HepG2 (cell line): ENCODE results near the gene GCG. TPM values are rescaled to one million over a fixed set of nuclear protein-coding genes. Genes with fewer than 3 reads are reported as not detected.
A peak's percentile ranks its signal among the peaks of the same experiment; 100 is the strongest.

Source experiments
- GATAD2A ChIP-seq: IDR thresholded peaks from 2 replicates; pipeline ENCODE4 v1.6.1; 2016
- HDAC1 ChIP-seq: sonication (generic); formaldehyde crosslinking; IDR thresholded peaks from 2 replicates; pipeline ENCODE4 v1.5.1; 2020; ENCODE audit warnings: mild to moderate bottlenecking, missing genetic modification reagents
- ISL2 ChIP-seq: sonication (generic); formaldehyde crosslinking; IDR thresholded peaks from 2 replicates; pipeline ENCODE4 v1.5.0; 2020; ENCODE audit warnings: missing genetic modification reagents
- KDM1A ChIP-seq: IDR thresholded peaks from 2 replicates; pipeline ENCODE4 v1.6.1; 2016; ENCODE audit warnings: missing compliant biosample characterization
- MBNL3 ChIP-seq: fragments of 250-450 bp; sonication (Bioruptor Pico); conservative IDR thresholded peaks from 2 replicates; pipeline ENCODE4 v1.8.0; 2022; ENCODE audit warnings: mild to moderate bottlenecking, inconsistent platforms
- NFRKB ChIP-seq: fragments of 450-650 bp; IDR thresholded peaks from 2 replicates; pipeline ENCODE4 v1.6.1; 2017
- SMC3 ChIP-seq: IDR thresholded peaks from 2 replicates; pipeline ENCODE4 v1.6.1; 2011; ENCODE audit warnings: low read length, improper control_type of control experiment
- ZNF101 ChIP-seq: sonication (generic); formaldehyde crosslinking; IDR thresholded peaks from 2 replicates; pipeline ENCODE4 v1.4.0; 2020; ENCODE audit warnings: mild to moderate bottlenecking, low read depth, missing genetic modification reagents, borderline replicate concordance
- ZNF644 ChIP-seq: IDR thresholded peaks from 2 replicates; pipeline ENCODE4 v1.6.1; 2016; ENCODE audit warnings: low read depth
- ZNF709 ChIP-seq: sonication (generic); formaldehyde crosslinking; IDR thresholded peaks from 2 replicates; pipeline ENCODE4 v1.5.0; 2020; ENCODE audit warnings: mild to moderate bottlenecking, missing genetic modification reagents
- ZSCAN31 ChIP-seq: sonication (generic); formaldehyde crosslinking; IDR thresholded peaks from 2 replicates; pipeline ENCODE4 v1.5.0; 2020; ENCODE audit warnings: low read depth, mild to moderate bottlenecking, missing genetic modification reagents
- ZSCAN9 ChIP-seq: IDR thresholded peaks from 2 replicates; pipeline ENCODE4 v1.6.1; 2016; ENCODE audit warnings: borderline replicate concordance
- polyA plus RNA-seq, 8 experiments: library from polyadenylated mRNA; depleted of rRNA in 3 of 8; stranded (reverse) in 7 of 8; unstranded in 1 of 8; fragments of >200 nt; fragmentation: Illumina TruSeq in 4 of 8; extraction: Trizol in 4 of 8; gene quantifications; 2 replicates each; pipeline versions ENCODE4 v1.2.1 to v1.2.3, GENCODE V29; 2011 to 2016; ENCODE audit warnings: low read depth in 4 of 8, missing spikeins in 1 of 8, mixed read lengths in 1 of 8; ENCODE audit not compliant: insufficient read depth in 1 of 8
- total RNA-seq, 5 experiments: library from RNA; depleted of rRNA; stranded (reverse); fragments of >200 nt; fragmentation: Illumina TruSeq; extraction: Trizol; gene quantifications; 2 replicates each; pipeline ENCODE4 v1.2.3, GENCODE V29; 2016; ENCODE audit warnings: low read depth in 1 of 5
- TF ChIP-seq, protein P1 (sequence below), 2 experiments: fragments of 450-650 bp in 1 of 2; sonication (generic) in 1 of 2; formaldehyde crosslinking; IDR thresholded peaks; 2 replicates each; pipeline versions ENCODE4 v1.5.0 to v1.8.0; 2020 to 2022; ENCODE audit warnings: mild to moderate bottlenecking in 1 of 2, missing genetic modification reagents in 1 of 2
- TF ChIP-seq, protein P2 (sequence below): IDR thresholded peaks from 2 replicates; pipeline ENCODE4 v1.6.1; 2016; ENCODE audit warnings: low read depth, missing genetic modification reagents, missing compliant biosample characterization
- TF ChIP-seq, protein P3 (sequence below), 2 experiments: sonication (generic) in 1 of 2; formaldehyde crosslinking in 1 of 2; IDR thresholded peaks; 2 replicates each; pipeline versions ENCODE4 v1.4.0 to v1.6.1; 2018 to 2020; ENCODE audit warnings: missing genetic modification reagents in 2 of 2, borderline replicate concordance in 1 of 2, low read depth in 1 of 2, mild to moderate bottlenecking in 1 of 2, missing biosample characterization in 1 of 2
- TF ChIP-seq, protein P4 (sequence below): IDR thresholded peaks from 2 replicates; pipeline ENCODE4 v1.6.1; 2016; ENCODE audit warnings: missing biosample characterization, missing genetic modification reagents, low read depth
- TF ChIP-seq, protein P5 (sequence below): IDR thresholded peaks from 2 replicates; pipeline ENCODE4 v1.6.1; 2018; ENCODE audit warnings: missing genetic modification reagents, mild to moderate bottlenecking, missing compliant biosample characterization

The GCG gene
- total and polyA plus RNA-seq, 2 of the 13 experiments (the other 11 are each of a cell fraction or from before 2014, with no cell fraction given): not detected

DNA sequence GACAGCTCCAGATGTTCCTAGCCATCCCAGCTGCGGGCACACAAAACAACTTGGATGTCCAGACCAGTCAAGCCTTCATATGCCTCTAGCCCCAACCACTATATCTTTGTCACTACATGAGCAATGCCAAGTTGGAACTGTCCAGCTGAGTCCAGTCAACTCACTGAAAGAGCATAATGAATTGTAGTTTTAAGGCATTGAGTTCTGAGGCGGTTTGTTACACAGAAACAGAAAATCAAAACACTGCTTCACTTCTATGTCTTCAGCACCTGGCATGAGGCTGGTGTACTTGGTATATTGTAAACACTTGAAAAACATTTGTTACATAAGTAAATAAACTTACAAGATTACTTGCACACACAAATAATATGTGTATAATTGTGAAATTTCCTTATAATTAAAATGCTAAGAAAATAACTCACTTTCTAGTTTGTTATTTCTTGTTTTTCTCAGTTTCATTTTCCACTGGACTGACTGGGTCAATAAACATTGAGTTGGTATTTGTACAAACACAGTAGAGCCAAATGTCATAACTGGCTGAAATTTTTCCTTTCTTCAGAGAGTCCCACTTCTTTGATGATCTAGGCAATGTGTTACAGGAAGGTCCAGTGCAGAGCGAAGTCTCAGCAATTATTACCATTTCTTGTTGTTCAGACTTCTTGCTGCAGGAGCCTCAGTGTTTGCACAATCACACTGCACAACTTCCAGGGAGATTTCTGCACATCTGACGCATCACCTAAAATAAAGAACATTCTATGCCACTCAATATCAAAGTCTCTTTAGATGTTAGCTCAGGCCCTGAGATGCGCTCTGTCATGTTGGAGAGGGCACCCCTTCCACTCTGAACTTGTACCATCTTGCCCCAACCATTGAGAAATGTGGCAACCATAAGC is 39.8 kb downstream of the GCG start (continued):
- TF ChIP-seq, protein P1, sequence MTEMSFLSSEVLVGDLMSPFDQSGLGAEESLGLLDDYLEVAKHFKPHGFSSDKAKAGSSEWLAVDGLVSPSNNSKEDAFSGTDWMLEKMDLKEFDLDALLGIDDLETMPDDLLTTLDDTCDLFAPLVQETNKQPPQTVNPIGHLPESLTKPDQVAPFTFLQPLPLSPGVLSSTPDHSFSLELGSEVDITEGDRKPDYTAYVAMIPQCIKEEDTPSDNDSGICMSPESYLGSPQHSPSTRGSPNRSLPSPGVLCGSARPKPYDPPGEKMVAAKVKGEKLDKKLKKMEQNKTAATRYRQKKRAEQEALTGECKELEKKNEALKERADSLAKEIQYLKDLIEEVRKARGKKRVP (CRISPR knock-in tag; IDR thresholded peaks at IDR 0.05): peak in 1 of 2 experiments; percentile 66; a peak in 2 of 4 replicates
- TF ChIP-seq ZNF644 (CRISPR knock-in tag) (peak; percentile 75), MBNL3 (CRISPR knock-in tag) (no peak), NFRKB (no peak), ZSCAN31 (no peak), SMC3 (peak; percentile 32; the same call in 1 of the 2 replicates), HDAC1 (CRISPR knock-in tag) (0 out of 2 replicates have a peak, but pooled peaks have one; percentile 19), ZSCAN9 (peak; percentile 41; the same call in 1 of the 2 replicates), GATAD2A (CRISPR knock-in tag) (peak; percentile 97), ISL2 (peak; percentile 87), ZNF709 (CRISPR knock-in tag) (0 out of 2 replicates have a peak, but pooled peaks have one; percentile 16), KDM1A (CRISPR knock-in tag) (peak; percentile 43; the same call in 1 of the 2 replicates), ZNF101 (CRISPR knock-in tag) (no peak)
- TF ChIP-seq, protein P2, sequence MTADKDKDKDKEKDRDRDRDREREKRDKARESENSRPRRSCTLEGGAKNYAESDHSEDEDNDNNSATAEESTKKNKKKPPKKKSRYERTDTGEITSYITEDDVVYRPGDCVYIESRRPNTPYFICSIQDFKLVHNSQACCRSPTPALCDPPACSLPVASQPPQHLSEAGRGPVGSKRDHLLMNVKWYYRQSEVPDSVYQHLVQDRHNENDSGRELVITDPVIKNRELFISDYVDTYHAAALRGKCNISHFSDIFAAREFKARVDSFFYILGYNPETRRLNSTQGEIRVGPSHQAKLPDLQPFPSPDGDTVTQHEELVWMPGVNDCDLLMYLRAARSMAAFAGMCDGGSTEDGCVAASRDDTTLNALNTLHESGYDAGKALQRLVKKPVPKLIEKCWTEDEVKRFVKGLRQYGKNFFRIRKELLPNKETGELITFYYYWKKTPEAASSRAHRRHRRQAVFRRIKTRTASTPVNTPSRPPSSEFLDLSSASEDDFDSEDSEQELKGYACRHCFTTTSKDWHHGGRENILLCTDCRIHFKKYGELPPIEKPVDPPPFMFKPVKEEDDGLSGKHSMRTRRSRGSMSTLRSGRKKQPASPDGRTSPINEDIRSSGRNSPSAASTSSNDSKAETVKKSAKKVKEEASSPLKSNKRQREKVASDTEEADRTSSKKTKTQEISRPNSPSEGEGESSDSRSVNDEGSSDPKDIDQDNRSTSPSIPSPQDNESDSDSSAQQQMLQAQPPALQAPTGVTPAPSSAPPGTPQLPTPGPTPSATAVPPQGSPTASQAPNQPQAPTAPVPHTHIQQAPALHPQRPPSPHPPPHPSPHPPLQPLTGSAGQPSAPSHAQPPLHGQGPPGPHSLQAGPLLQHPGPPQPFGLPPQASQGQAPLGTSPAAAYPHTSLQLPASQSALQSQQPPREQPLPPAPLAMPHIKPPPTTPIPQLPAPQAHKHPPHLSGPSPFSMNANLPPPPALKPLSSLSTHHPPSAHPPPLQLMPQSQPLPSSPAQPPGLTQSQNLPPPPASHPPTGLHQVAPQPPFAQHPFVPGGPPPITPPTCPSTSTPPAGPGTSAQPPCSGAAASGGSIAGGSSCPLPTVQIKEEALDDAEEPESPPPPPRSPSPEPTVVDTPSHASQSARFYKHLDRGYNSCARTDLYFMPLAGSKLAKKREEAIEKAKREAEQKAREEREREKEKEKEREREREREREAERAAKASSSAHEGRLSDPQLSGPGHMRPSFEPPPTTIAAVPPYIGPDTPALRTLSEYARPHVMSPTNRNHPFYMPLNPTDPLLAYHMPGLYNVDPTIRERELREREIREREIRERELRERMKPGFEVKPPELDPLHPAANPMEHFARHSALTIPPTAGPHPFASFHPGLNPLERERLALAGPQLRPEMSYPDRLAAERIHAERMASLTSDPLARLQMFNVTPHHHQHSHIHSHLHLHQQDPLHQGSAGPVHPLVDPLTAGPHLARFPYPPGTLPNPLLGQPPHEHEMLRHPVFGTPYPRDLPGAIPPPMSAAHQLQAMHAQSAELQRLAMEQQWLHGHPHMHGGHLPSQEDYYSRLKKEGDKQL: peak; percentile 63; the same call in 1 of the 2 replicates
- TF ChIP-seq, protein P3, sequence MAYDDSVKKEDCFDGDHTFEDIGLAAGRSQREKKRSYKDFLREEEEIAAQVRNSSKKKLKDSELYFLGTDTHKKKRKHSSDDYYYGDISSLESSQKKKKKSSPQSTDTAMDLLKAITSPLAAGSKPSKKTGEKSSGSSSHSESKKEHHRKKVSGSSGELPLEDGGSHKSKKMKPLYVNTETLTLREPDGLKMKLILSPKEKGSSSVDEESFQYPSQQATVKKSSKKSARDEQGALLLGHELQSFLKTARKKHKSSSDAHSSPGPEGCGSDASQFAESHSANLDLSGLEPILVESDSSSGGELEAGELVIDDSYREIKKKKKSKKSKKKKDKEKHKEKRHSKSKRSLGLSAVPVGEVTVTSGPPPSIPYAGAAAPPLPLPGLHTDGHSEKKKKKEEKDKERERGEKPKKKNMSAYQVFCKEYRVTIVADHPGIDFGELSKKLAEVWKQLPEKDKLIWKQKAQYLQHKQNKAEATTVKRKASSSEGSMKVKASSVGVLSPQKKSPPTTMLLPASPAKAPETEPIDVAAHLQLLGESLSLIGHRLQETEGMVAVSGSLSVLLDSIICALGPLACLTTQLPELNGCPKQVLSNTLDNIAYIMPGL (CRISPR knock-in tag; IDR thresholded peaks at IDR 0.05; ENCODE audit: borderline replicate concordance in 1 of 2, low read depth in 1 of 2): 0 out of 4 replicates have a peak, but pooled peaks of 1 of the 2 experiments have one; percentile 31
- TF ChIP-seq, protein P4, sequence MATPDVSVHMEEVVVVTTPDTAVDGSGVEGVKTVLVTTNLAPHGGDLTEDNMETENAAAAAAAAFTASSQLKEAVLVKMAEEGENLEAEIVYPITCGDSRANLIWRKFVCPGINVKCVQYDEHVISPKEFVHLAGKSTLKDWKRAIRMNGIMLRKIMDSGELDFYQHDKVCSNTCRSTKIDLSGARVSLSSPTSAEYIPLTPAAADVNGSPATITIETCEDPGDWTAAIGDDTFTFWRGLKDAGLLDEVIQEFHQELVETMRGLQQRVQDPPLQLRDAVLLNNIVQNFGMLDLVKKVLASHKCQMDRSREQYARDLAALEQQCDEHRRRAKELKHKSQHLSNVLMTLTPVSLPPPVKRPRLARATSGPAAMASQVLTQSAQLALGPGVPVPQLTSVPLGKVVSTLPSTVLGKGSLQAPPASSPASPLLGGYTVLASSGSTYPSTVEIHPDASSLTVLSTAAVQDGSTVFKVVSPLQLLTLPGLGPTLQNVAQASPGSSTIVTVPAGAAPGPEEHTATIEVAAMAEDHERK: no peak
- TF ChIP-seq, protein P5, sequence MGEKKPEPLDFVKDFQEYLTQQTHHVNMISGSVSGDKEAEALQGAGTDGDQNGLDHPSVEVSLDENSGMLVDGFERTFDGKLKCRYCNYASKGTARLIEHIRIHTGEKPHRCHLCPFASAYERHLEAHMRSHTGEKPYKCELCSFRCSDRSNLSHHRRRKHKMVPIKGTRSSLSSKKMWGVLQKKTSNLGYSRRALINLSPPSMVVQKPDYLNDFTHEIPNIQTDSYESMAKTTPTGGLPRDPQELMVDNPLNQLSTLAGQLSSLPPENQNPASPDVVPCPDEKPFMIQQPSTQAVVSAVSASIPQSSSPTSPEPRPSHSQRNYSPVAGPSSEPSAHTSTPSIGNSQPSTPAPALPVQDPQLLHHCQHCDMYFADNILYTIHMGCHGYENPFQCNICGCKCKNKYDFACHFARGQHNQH: 0 out of 2 replicates have a peak, but pooled peaks have one; percentile 40
